ENCODE data around the gene C6orf52.
"Not testable (repeated sequence)": the region's sequence is repeated elsewhere in the genome, so short reads cannot be mapped to it uniquely, and the experiment has no call there.

C6orf52 gene

DNA sequence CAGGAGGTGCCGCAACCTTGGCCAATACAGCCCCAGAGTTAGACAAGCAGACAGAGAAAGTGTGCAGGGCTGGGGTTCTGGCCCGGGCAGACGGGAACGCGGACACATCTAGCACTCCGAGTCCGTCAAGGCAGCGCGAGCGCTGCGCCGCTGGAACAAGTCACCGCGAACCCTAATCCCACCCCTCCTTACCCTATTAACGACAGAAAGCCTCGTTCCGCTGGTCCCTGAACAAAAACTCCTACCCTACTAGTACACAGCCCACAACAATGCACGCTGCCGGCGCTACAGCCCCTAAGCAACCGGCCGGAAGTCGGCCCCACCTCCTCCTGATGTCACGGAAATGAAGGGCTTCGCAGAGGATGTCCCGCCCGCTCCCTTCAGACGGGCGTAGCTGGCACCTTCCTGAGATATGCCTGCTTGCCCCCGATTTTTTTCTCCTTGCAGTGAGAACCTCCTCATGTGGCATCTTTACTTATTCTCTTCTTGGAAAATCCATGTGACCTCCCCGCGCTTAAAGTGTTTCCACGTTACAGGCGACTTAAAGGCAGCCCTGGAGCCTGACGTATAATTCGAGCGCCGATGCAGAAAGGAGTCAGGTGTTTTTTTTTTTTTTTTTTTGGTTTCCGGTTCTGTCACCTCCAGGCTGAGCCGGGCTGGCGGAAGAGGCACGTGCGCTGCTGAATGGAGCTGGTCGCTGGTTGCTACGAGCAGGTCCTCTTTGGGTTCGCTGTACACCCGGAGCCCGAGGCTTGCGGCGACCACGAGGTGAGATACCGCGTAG, at the start of gene C6orf52, which contains the start of gene PAK1IP1:
C6orf52 (minus strand) TSS at position 315 of the 784 bp plus-strand sequence. CDS start 7,066 bp downstream, outside the sequence.
PAK1IP1 (plus strand) TSS at position 671 of the 784 bp plus-strand sequence; CDS start at position 685, 14 bp downstream.
- peak; percentile 92 for DNase-seq

DNA sequence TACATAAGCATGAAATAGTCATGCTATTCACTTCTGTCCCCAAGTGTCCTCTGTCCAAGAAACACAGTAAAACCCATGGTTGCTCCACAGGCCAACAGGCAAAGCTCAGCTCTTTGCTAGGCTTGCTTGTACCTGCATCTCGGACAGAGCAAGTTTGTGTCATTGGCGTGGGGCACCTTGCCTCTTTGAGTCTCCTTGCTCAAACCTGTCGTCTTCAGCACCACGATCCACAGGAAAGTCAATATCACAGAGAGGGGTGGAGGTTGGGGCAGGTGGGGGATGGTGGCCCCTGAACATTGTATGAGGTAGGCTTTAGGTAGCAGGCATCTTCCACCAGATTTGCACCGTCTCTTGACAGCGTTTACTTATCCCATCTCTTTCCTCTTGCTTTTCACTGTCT, 49.1 kb upstream of the C6orf52 start:
- no peak for DNase-seq

DNA sequence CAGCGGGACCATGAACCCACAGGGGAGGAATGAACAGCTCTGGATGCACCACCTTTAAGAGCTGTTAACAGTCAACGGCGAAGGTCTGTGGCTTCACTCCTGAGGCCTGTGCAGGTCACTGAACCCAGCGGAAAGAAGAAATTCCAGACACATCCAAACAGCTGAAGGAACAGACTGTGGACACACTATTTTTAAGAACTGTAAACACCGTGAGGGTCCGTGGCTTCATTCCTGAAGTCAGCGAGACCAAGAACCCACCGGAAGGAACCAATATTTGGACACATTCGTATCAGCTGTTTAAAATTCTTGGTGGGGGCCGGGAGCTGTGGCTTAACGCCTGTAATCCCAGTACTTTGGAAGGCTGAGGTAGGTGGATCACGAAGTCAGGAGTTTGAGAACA, 47.8 kb upstream of the C6orf52 start:
- no peak for DNase-seq

DNA sequence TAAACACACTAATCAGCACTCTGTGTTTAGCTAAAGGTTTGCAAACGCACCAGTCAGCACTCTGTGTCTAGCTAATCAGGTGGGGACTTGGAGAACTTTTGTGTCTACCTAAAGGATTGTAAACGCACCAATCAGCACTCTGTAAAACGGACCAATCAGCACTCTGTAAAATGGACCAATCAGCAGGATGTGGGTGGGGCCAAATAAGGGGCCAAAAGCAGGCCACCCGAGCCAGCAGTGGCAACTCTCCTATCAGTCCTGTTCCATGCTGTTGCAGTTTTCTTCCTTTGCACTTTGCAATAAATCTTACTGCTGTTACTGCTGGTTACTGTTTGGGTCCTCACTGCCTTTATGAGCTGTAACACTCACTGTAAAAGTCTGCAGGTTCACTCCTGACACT, 47.2 kb upstream of the C6orf52 start:
- not testable (repeated sequence) for DNase-seq

DNA sequence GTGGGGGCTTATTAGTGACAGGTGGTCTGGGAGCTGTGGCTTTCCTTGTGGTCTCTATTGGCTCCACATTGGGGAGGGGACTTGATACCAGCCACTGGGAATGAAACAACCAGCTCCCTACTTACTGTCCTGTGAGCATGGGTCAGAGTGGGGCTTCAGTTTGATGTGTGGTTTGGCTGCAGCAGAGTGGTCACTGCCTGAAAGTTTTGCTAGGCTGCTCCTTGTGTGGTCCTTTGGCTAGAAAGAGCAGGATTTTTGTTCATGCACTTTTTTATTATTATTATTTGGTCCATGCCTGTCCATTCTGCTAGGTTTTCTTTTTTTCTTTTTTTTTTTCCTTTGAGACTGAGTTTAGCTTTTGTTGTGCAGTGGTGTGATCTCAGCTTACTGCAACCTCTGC, 45.6 kb upstream of the C6orf52 start:
- DNase-seq: no peak

DNA sequence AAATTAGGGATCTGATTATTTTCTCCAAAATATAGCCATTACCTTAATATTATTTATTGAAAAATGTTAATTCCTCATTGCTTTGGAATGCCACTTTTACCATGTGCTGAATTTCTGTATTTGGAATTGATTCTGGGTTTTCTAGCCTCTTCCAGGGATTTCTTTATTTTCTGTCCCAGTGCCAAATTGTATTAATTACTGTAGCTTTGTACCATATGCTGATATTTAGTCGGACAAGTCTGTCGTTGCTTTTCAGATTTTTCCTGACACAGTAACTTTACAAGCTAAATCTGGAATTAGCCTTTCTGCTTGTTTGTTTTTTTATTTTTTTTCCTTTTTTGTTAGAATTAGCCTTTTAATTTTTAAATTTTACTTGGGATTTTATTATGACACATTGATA, 42.3 kb upstream of the C6orf52 start:
- DNase-seq: no peak

DNA sequence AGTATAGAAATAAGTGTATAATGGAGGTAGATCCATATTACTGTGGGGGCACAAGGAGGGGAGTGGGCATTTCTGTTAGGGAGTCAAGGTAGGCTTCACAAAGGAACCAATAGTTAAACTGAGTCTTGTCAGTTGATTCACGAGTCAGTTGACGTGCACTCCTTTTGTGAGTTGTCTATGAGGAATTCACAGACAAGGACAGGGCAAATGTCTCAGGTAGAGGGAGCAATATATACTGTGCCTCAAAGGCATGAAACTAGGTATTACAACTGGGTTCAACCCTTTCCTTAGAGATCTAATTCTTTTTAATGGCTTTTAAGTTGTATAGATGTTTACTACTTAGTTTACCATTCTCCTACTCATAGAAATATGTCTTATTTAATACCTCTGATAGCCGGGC, 39.4 kb upstream of the C6orf52 start:
- DNase-seq: no peak

DNA sequence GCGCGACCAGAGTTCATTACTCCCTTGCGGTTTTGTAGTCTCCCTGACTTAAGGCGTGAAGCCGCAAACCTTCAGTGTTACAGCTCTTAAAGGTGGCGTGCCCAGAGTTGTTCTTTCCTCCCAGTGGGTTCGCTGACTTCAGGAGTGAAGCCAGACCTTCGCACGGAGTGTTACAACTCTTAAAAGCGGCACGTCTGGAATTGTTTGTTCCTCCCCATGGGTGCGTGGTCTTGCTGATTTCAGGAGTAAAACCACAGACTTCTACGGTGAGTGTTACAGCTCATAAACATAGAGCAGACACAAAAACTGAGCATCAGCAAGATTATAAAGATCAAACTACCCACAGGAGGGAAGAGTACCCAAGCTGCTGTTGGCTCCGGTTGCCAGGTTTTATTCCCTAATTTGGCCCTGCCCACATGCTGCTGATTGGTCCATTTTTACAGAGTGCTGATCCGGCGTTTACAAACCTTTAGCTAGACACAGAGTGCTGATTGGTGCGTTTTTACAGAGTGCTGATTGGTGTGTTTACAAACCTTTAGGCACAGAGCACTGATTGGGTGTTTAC, 38.8 kb upstream of the C6orf52 start:
- DNase-seq: no peak

DNA sequence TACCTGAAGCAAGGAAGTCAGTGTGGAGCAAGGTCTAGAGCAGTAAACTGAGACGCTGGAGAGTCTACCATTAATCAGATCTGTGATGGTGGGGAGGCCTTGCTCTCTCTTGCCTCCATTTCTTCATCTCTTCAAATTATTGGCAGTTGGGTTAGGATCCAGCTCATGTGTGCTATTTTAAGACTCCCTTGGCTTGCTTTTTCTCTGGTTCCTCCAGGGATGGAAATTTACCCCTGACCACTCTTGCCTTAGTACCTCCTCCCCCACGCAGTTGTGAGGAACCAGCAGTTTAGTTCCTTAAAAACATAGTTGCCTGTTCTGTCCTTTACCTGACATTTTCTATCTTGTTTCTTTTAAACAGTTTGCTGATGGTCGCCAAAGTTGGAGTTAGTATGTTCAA, 35.8 kb upstream of the C6orf52 start:
- no peak for DNase-seq

DNA sequence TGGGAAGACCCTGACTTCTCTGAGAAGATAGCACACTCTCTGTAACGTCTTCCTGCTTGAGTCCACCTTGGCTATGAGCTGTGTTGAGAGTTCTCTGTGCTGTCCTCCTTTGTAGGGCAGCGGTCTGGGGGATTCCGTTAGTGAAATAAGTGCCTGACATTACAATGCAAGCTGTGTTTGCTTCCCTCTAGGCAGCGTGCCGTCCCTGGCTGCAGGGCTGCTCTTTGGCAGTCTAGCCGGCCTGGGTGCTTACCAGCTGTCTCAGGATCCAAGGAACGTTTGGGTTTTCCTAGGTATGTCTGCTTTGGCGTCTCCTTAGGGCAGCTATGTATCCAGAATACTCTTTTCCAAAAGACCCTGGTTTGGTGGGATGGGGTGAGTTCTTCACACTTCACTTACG, 31.3 kb upstream of the C6orf52 start:
- no peak for DNase-seq

DNA sequence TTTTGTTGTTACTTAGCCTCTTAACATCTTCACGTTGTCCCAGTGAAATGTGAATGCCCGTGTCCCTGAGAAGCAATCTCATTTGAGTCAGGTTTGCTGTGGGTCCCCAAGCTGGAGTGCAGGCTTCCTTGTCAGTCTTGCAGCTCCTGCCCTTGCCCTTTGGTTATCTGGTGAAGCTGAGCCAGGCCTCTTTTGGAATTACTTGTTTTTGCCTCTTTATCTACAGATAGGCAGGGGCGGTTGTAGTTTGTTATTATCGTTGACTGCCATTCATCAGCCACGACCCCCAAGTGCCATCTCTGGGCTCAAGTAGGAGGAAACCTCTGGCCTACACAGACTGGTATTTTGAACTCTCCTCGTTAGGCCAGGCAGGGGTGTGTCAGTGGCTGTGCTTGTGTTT, 30.6 kb upstream of the C6orf52 start:
- DNase-seq: no peak

DNA sequence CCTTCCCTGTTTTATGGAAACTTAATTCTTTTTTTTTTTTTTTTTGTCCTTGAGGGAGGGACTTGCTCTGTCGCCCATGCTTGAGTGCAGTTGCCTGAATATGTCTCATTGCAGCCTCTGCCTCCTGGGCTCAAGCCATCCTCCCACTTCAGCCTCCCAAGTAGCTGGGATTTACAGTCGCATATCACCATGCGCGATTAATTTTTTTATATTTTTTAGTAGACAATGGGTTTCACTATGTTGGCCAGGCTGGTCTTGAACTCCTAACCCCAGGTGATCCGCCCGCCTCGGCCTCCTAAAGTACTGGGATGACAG, 29.1 kb upstream of the C6orf52 start:
- DNase-seq: no peak

DNA sequence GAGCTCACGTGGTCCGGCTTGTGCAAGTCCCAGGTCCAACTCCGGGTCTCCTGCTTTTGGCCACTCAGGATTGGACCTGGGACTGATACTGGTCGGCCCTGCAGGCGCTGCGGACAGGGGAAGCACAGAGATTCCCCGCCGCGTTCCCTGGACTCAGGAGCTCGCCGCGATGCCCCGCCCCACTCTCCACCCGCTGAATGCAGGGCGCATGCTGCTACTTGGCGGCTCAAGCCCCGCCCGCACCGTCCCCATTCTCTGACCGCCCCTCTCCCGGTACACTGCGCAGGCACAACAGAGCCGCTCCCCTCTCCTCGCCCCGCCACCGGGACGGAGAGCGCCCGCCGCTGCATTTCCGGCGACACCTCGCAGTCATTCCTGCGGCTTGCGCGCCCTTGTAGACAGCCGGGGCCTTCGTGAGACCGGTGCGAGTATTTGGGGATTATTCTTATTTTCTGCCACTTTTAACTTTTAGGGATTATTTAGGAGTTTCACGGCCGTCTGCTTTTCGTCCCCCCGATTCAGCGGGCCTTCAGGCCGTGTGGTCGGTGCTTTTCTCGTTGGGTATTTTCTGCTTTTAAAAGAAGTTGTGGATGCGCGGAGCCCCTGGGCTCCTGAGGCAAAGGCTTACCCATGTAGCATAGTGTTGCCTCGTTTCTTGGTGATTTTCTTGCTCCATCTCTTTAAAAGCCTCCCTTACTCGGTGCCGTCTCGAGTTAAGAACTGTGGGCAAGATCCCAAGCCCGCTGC, 28.6 kb upstream of the C6orf52 start, which contains the start of gene TMEM14C:
TMEM14C (plus strand) TSS at position 251 of the 747 bp plus-strand sequence. CDS start 1,544 bp downstream, outside the sequence.
- peak; percentile 73 for DNase-seq

DNA sequence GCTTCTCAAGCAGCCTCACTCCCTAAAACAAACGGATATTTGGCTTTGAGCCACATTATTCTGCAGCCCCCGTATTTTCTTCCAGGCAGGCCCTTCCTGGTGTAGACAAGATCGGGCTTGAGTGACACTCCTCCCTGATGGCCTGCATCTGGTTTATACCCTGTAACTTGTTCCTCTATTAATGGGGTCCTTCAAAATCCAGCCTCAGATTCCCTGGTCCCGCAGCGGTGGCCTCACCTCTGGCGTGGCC, 28.1 kb upstream of the C6orf52 start:
- no peak for DNase-seq

DNA sequence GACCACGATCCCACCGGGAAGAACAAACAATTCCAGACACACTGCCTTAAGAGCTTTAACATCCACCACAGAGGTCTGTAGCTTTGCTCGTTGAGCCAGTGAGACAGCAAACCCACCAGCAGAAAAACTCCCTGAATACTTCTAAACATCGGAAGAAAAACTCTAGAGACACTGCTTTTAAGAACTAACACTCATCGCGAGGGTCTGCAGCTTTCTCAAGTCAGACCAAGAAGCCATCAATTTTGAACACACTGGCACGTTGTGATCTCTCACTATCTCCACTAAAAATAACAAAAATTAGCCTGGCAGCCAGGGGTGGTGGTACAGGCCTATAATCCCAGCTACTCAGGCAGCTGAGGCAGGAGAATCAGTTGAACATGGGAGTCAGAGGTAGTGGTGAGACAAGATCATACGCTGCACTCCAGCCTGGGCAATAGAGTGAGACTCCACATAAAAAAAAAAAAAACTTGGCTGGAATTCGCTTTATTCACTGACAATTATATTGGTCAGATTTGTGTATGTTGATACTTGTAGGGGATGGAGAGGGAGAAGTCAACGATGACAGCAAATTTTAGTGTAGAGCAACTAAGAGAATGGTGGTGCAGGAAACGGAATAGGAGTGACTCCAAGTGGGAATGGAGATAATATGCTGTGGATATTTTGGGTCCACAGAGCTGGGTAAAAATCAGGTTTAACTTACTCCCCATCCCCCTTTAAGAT, 27.6 kb upstream of the C6orf52 start:
- DNase-seq: no peak

DNA sequence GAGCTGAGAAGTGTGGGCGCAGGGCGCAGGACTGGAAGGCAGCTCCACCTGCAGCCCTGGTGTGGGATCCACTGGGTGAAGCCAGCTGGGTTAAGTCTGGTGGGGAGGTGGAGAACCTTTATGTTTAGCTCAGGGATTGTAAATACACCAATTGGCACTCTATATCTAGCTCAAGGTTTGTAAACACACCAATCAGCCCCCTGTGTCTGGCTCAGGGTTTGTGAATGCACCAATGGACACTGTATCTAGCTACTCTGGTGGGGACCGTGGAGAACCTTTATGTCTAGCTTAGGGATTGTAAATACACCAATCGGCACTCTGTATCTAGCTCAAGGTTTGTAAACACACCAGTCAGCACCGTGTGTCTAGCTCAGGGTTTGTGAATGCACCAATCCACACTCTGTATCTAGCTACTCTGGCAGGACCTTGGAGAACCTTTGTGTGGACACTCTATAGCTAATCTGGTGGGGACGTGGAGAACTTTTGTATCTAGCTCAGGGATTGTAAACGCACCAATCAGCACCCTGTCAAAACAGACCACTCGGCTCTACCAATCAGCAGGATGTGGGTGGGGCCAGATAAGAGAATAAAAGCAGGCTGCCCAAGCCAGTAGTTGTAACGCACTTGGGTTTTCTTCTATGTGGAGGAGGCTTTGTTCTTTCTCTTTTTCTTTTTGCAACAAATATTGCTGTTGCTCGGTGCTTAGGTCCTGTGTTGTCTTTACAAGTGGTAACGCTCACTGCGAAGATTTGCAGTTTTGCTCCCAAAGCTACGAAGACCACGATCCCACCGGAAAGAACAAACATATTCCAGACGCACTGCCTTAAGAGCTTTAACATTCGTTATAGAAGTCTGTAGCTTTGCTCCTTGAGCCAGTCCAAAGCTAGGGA, 26.8 kb upstream of the C6orf52 start:
- DNase-seq: peak; percentile 32

DNA sequence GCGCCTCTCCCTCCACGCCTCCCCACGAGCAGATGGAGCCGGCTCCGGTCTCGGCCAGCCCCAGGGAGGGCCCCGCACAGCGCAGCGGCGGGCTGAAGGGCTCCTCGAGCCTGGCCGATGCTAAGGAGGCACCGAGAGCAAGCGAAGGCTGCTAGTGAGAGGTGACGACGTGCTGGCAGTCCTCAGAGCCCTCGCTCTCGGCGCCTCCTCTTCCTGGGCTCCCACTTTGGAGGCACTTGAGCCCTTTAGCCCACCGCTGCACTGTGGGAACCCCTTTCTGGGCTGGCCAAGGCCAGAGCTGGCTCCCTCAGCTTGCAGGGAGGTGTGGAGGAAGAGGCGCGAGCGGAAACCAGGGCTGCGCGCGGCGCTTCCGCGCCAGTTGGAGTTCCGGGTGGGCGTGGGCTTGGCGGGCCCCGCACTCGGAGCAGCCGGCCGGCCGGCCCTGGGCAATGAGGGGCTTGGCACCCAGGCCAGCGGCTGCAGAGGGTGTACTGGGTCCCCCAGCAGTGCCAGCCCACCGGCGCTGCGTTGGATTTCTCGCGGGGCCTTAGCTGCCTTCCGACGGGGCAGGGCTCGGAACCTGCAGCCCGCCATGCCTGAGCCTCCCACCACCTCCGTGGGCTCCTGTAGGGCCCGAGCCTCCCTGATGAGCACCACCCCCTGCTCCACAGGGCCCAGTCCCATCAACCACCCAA, 26.0 kb upstream of the C6orf52 start:
- peak; percentile 48 for DNase-seq

DNA sequence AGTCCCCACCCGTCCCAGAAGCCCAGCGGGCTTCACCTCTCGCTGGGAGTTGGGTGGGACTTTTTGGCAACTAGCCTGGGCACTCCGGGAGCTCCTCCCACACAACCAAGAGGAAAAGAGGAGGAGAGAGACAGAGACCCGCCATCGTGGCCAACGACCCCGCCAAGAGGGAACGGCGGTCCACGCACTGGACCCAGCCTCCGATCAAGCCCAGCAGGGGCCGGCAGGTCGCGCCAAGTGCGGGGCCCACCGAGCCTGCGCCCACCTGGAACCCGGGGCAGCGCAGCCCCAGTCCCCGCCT, 25.5 kb upstream of the C6orf52 start:
- no peak for DNase-seq

DNA sequence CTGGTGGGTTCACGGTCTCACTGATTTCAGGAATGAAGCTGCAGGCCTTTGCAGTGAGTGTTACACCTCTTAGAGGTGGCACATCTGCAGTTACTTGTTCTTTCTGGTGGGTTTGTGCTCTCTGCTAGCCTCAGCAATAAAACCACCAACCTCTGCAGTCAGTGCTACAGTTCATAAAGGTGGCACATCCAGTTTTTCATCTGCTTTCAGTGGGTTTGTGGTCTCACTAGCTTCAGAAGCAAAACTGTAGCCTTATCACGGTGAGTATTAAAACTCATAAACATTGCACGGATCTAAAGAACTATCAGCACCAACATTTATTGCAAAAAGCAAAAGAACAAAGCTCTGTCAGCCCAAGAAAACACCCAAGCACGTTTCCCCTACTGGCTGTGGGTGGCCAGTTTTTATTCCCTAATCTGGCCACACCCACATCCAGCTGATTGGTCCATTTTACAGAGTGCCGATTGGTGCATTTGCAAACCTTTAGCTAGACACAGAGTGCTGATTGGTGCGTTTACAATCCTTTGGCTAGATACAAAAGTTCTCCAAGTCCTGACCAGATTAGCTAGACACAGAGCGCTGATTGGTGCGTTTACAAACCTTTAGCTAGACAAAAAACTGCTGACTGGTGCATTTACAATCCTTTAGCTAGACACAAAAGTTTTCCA, 25.0 kb upstream of the C6orf52 start:
- DNase-seq: peak; percentile 12

DNA sequence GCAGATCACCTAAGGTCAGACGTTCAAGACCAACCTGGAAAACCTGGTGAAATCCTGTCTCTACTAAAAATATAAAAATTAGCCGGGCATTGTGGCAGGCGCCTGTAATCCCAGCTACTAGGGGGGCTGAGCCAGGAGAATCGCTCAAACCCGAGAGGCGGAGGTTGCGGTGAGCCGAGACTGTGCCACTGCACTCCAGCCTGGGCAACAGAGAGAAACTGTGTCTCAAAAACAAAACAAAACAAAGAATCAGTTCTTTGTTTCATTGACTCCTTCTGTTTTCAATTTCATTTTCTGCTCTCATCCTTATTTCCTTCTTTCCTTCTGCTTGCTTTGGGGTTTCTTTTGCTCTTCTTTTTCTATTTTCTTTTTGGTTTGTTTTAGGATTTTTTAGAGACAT, 19.5 kb upstream of the C6orf52 start:
- DNase-seq: no peak

DNA sequence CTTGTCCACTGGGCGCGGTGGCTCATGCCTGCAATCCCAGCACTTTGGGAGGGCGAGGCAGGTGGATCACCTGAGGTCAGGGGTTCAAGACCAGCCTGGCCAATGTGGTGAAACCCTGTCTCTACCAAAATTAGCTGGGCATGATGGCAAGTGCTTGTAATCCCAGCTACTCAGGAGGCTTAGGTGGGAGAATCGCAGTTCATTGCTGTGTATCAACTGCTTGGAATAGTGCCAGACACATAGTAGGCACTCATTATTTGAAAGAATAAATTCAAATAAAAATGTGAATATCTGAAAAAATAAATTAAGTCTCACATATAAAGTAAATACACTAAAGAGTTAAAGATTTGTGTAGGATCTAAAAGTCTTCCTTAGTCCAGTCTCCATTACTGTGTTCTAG, 2.2 kb upstream of the C6orf52 start:
- DNase-seq: no peak
